ENCODE data around the gene MPDZ.

The MPDZ gene

GRCh38 chr9:13131416-13131815, 148.1 kb downstream of the MPDZ start:
- no peak for TF ChIP-seq CTCF (IDR thresholded peaks at IDR 0.05; ENCODE audit: extremely low read depth, missing control alignments)
- DNase-seq (ENCODE audit: low spot score), result no peak

GRCh38 chr9:13128266-13128860, 151.1 kb downstream of the MPDZ start:
- DNase-seq (ENCODE audit: low spot score), result no peak
- TF ChIP-seq CTCF (IDR thresholded peaks at IDR 0.05; ENCODE audit: extremely low read depth, missing control alignments), result no peak

GRCh38 chr9:13127131-13127530, 152.4 kb downstream of the MPDZ start:
- no peak for TF ChIP-seq CTCF (IDR thresholded peaks at IDR 0.05; ENCODE audit: extremely low read depth, missing control alignments)
- DNase-seq (ENCODE audit: low spot score), result no peak

- no peak for TF ChIP-seq CTCF (IDR thresholded peaks at IDR 0.05; ENCODE audit: extremely low read depth, missing control alignments)
- DNase-seq (ENCODE audit: low spot score), result no peak
Measured at GRCh38 chr9:13125261-13125660, 154.2 kb downstream of the MPDZ start.

- no peak for TF ChIP-seq CTCF (IDR thresholded peaks at IDR 0.05; ENCODE audit: extremely low read depth, missing control alignments)
- no peak for DNase-seq (ENCODE audit: low spot score)
Measured at GRCh38 chr9:13122756-13123369, 156.6 kb downstream of the MPDZ start.

- no peak for TF ChIP-seq CTCF (IDR thresholded peaks at IDR 0.05; ENCODE audit: extremely low read depth, missing control alignments)
- DNase-seq (ENCODE audit: low spot score), result no peak
Measured at GRCh38 chr9:13118313-13118712, 161.2 kb downstream of the MPDZ start.

GRCh38 chr9:13116292-13116691, 163.2 kb downstream of the MPDZ start:
- TF ChIP-seq CTCF (IDR thresholded peaks at IDR 0.05; ENCODE audit: extremely low read depth, missing control alignments), result no peak
- no peak for DNase-seq (ENCODE audit: low spot score)
